Measurements from ENCODE around the gene ARHGAP26.

- TF ChIP-seq POLR2AphosphoS5 (IDR thresholded peaks at IDR 0.05; ENCODE audit: low read depth, low read length), result no peak
- TF ChIP-seq, protein P1, sequence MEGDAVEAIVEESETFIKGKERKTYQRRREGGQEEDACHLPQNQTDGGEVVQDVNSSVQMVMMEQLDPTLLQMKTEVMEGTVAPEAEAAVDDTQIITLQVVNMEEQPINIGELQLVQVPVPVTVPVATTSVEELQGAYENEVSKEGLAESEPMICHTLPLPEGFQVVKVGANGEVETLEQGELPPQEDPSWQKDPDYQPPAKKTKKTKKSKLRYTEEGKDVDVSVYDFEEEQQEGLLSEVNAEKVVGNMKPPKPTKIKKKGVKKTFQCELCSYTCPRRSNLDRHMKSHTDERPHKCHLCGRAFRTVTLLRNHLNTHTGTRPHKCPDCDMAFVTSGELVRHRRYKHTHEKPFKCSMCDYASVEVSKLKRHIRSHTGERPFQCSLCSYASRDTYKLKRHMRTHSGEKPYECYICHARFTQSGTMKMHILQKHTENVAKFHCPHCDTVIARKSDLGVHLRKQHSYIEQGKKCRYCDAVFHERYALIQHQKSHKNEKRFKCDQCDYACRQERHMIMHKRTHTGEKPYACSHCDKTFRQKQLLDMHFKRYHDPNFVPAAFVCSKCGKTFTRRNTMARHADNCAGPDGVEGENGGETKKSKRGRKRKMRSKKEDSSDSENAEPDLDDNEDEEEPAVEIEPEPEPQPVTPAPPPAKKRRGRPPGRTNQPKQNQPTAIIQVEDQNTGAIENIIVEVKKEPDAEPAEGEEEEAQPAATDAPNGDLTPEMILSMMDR (IDR thresholded peaks at IDR 0.05), result no peak
- TF ChIP-seq, protein P2, sequence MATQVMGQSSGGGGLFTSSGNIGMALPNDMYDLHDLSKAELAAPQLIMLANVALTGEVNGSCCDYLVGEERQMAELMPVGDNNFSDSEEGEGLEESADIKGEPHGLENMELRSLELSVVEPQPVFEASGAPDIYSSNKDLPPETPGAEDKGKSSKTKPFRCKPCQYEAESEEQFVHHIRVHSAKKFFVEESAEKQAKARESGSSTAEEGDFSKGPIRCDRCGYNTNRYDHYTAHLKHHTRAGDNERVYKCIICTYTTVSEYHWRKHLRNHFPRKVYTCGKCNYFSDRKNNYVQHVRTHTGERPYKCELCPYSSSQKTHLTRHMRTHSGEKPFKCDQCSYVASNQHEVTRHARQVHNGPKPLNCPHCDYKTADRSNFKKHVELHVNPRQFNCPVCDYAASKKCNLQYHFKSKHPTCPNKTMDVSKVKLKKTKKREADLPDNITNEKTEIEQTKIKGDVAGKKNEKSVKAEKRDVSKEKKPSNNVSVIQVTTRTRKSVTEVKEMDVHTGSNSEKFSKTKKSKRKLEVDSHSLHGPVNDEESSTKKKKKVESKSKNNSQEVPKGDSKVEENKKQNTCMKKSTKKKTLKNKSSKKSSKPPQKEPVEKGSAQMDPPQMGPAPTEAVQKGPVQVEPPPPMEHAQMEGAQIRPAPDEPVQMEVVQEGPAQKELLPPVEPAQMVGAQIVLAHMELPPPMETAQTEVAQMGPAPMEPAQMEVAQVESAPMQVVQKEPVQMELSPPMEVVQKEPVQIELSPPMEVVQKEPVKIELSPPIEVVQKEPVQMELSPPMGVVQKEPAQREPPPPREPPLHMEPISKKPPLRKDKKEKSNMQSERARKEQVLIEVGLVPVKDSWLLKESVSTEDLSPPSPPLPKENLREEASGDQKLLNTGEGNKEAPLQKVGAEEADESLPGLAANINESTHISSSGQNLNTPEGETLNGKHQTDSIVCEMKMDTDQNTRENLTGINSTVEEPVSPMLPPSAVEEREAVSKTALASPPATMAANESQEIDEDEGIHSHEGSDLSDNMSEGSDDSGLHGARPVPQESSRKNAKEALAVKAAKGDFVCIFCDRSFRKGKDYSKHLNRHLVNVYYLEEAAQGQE (IDR thresholded peaks at IDR 0.05; ENCODE audit: insufficient read depth in 1 of 2, low read depth in 2 of 2, low read length in 1 of 2), result no peak
- no peak for TF ChIP-seq SIN3A (IDR thresholded peaks at IDR 0.05; ENCODE audit: borderline replicate concordance, insufficient read depth, low read depth, low read length)
- no peak for TF ChIP-seq TCF7L2 (IDR thresholded peaks at IDR 0.05; ENCODE audit: low read depth, low read length)
These were observed 87.2 kb downstream of the ARHGAP26 start for GRCh38 chr5:142857405-142857804.
